ENCODE measurements around the gene AMELY. TPM values are rescaled to one million over a fixed set of nuclear protein-coding genes. Genes with fewer than 3 reads are reported as not detected.
"Not testable (repeated sequence)": the region's sequence is repeated elsewhere in the genome, so short reads cannot be mapped to it uniquely, and the experiment has no call there.

AMELY gene
- total RNA-seq, 4 donors from 2014 or later: not detected

DNA sequence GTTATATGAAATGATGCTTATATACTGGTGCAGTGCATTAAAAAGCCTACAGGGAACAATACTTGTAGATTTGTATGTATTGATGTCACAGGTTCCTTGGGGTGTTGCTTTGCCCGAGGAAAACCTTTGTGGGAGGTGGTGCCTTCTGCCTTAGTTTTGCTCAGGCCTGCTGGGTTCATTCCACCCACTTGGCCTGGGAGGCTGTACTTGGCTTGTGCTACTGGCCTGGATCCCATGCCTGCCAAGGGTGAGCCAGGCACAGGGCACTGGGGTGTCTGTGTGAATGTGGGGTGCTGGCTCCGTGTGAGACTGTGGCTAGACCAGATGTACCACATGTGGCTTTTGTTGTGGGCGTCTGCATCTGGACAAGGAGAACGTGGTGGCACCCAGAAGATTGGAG, 16.7 kb upstream of the AMELY start:
- ATAC-seq (ENCODE audit: low FRiP score): no peak
- no peak for DNase-seq (ENCODE audit: low spot score)
- TF ChIP-seq, protein P1, sequence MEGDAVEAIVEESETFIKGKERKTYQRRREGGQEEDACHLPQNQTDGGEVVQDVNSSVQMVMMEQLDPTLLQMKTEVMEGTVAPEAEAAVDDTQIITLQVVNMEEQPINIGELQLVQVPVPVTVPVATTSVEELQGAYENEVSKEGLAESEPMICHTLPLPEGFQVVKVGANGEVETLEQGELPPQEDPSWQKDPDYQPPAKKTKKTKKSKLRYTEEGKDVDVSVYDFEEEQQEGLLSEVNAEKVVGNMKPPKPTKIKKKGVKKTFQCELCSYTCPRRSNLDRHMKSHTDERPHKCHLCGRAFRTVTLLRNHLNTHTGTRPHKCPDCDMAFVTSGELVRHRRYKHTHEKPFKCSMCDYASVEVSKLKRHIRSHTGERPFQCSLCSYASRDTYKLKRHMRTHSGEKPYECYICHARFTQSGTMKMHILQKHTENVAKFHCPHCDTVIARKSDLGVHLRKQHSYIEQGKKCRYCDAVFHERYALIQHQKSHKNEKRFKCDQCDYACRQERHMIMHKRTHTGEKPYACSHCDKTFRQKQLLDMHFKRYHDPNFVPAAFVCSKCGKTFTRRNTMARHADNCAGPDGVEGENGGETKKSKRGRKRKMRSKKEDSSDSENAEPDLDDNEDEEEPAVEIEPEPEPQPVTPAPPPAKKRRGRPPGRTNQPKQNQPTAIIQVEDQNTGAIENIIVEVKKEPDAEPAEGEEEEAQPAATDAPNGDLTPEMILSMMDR (IDR thresholded peaks at IDR 0.05): no peak

- ATAC-seq (ENCODE audit: low FRiP score) (no peak), DNase-seq (ENCODE audit: low spot score) (no peak)
- TF ChIP-seq, protein P1 (IDR thresholded peaks at IDR 0.05): no peak
These were observed 9.5 kb upstream of the AMELY start for GRCh38 chrY:6921061-6921460.

- DNase-seq (ENCODE audit: low spot score): no peak
These were observed 1.8 kb upstream of the AMELY start for GRCh38 chrY:6913362-6913761.

GRCh38 chrY:6910372-6911252, 940 bp downstream of the AMELY start, which contains the start of gene TBL1Y:
Gene TBL1Y (plus strand): TSS chrY:6910697. CDS start chrY:7025085, 114,388 bp downstream.
- TF ChIP-seq, protein P1 (IDR thresholded peaks at IDR 0.05): no peak
- ATAC-seq (ENCODE audit: low FRiP score) (no peak), DNase-seq (ENCODE audit: low spot score) (no peak)

More at GRCh38 chrY:6913362-6913761, 1.8 kb upstream of the AMELY start:
- no peak for ATAC-seq (ENCODE audit: low FRiP score)
- TF ChIP-seq, protein P1 (IDR thresholded peaks at IDR 0.05): no peak

DNA sequence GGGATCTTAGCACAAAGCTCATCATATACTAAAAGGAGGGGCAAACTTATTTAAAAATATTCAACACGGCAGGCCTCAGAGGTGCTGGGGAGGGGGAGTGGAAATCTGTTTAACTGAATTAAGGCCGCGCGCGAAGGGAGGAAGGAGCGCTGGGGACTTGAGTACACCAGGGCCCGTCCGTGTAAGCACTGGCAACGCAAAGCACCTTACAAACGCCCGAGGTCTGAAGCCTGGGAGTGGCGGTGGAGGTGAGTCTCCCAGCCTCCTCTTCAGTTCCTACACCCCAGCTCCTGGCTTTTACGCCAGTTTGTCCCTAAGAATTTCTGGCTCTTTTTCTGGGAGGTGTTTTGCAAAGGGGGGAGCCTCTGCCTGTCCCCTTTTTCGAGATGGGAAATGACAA, 1.7 kb downstream of the AMELY start:
- ATAC-seq (ENCODE audit: low FRiP score) (no peak), DNase-seq (ENCODE audit: low spot score) (no peak)
- TF ChIP-seq, protein P1 (IDR thresholded peaks at IDR 0.05): no peak

DNA sequence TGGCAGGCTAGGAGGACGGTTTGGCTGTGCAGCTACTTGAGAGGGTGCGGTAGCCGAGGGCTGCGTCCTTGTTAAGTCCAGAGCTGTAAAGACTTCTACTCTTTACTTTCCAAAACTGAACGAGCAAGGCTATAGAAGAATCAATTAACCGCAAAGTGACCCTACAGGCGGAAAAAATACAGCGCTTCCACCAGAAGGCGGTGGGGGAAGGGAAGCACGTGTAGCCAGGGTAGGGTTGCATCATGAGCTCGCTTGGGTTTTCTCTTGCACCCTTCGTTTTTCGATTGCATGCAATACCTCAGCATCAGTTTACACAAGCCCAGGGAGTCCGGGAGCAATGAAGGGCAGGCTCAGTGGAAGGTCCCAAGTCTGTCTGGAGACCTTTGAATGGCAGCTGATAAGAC, 2.4 kb downstream of the AMELY start:
- DNase-seq (ENCODE audit: low spot score): no peak
- ATAC-seq (ENCODE audit: low FRiP score): no peak
- TF ChIP-seq, protein P1 (IDR thresholded peaks at IDR 0.05): no peak

- not testable (repeated sequence) for ATAC-seq (ENCODE audit: low FRiP score); DNase-seq (ENCODE audit: low spot score)
These were observed 3.5 kb downstream of the AMELY start for GRCh38 chrY:6908021-6908420.
